ENCODE data around the gene CACNA2D3.

- TF ChIP-seq, protein P1, sequence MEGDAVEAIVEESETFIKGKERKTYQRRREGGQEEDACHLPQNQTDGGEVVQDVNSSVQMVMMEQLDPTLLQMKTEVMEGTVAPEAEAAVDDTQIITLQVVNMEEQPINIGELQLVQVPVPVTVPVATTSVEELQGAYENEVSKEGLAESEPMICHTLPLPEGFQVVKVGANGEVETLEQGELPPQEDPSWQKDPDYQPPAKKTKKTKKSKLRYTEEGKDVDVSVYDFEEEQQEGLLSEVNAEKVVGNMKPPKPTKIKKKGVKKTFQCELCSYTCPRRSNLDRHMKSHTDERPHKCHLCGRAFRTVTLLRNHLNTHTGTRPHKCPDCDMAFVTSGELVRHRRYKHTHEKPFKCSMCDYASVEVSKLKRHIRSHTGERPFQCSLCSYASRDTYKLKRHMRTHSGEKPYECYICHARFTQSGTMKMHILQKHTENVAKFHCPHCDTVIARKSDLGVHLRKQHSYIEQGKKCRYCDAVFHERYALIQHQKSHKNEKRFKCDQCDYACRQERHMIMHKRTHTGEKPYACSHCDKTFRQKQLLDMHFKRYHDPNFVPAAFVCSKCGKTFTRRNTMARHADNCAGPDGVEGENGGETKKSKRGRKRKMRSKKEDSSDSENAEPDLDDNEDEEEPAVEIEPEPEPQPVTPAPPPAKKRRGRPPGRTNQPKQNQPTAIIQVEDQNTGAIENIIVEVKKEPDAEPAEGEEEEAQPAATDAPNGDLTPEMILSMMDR (IDR thresholded peaks at IDR 0.05) = no peak
- no peak for TF ChIP-seq POLR2A (IDR thresholded peaks at IDR 0.05)
Observed at GRCh38 chr3:54192026-54192425, 69.7 kb downstream of the CACNA2D3 start.
